Superior temporal gyrus (tissue), 1 donor: ENCODE results near the gene XG.
A peak's percentile ranks its signal among the peaks of the same experiment; 100 is the strongest.
"Not testable (repeated sequence)": the region's sequence is repeated elsewhere in the genome, so short reads cannot be mapped to it uniquely, and the experiment has no call there.

ENCODE experiments used
- DNase-seq: peaks from one replicate; pipeline ENCODE4 v3.0.0-alpha.2; 2016; ENCODE audit errors: extremely low spot score

Gene XG

GRCh38 chrX:2780472-2781225 lies 28.8 kb downstream of the XG start:
- not testable (repeated sequence) for DNase-seq

DNA sequence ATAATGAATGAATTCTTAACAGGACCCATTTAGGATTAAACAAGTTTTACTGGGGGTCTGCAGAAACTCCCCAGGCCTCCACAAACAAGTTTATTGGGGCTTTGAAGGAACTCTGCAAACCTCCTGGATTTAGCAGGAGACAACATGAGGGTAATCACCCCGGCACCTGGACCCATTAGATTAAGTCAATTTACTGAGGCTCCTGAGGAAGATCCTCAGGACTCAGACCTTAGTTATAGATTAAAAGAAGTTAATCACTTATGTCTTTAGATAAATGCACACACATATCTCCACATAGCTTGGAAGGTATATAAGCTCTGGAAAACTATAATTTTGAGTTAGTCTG lies 29.4 kb downstream of the XG start:
- DNase-seq, result no peak

- no peak for DNase-seq
Measured at GRCh38 chrX:2781698-2782097, 29.9 kb downstream of the XG start.

DNA sequence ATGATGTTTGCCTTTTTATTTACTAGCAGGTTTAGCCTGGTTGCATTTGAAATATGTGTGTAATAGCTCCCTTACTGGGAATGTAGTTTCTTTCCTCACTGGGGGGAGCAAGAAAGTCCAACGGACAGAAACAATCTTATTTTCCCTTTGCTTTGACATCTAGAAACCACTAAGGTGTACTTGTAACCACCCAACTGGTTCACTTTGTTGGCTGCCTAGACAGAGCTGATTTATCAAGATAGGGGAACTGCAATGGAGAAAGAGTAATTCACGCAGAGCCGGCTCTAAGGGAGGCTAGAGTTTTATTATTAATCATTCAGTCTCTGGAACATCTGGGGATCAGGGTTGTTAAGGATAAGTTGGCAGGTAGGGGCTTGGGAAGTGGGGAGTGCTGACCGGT lies 30.3 kb downstream of the XG start:
- no peak for DNase-seq

GRCh38 chrX:2782778-2783177 lies 30.9 kb downstream of the XG start:
- DNase-seq, result no peak

DNA sequence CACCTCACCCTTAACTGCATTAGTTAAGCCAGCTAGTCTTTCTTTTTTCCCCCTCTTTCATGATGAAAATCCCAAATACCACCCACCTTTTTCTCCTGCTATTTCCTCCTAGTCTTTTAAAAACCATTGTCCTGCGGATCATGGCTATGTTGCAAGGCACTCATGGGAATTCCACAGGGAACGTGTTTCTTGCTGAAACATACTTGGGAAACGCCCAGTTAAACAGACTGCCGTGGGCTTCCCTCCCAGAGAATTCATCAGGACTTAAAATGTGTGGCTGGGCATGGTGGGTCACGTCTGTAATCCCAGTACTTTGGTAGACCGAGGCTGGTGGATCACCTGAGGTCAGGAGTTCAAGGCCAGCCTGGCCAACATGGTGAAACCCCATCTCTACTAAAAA lies 32.2 kb downstream of the XG start:
- DNase-seq, result no peak

GRCh38 chrX:2785538-2785937 lies 33.7 kb downstream of the XG start:
- no peak for DNase-seq

GRCh38 chrX:2788980-2789379 lies 37.1 kb downstream of the XG start:
- no peak for DNase-seq

DNA sequence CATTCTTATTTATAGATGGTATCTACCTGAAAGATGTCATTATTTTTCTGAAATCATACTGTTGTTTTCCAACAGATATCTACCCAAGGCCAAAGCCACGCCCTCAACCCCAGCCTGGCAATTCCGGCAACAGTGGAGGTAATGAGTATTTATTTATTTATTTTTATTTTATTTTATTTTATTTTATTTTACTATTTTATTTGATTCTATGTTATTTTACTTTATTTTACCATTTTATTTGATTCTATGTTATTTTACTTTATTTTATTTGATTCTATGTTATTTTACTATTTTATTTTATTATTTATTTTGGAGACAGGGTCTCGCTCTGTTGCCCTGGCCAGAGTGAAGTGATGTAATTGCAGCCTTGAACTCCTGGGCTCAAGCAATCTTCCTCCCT lies 37.7 kb downstream of the XG start:
- DNase-seq, result no peak

DNA sequence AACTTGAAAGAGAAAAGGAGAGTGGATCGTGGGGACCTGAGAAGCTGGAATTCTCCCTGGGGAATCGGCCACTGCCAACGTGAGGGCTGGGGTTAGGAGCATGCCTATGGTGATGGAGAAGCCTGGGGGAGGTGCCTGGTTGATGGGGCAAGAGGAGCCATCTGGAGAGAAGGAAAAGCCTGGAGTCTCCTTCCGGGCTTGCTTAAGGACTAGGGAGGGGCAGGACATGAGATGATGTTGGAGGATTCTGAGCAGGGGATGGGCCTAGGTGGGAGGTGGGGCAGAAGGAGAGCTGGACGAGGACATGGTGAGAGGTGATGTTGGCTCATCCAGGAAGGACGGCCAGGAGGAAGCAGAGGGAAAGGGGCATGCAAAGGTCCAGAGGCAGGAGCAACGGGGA lies 41.9 kb downstream of the XG start:
- DNase-seq, result no peak

- DNase-seq, result no peak
Measured at GRCh38 chrX:2794336-2794735, 42.5 kb downstream of the XG start.

- DNase-seq, result not testable (repeated sequence)
Measured at GRCh38 chrX:2796808-2797207, 45.0 kb downstream of the XG start.

DNA sequence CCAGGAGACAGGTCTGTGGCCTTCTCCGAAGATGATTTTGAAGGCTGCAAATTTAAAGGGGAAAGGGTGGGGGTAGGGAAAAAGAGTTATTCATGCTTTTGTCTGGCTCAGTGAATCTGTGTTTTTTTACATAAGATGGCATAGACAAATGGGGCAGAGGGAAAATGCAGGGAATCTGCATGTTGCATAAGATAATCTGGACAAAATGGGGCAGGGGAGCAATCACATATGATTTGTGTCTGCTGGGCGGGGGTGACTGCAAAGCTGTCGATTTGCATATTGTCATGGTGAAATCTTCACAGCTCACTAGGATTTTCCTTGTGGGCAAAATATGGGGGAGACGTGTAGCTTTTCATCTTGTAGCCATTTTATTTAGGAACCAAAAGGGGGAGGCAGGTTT lies 47.5 kb downstream of the XG start:
- DNase-seq, result no peak

DNA sequence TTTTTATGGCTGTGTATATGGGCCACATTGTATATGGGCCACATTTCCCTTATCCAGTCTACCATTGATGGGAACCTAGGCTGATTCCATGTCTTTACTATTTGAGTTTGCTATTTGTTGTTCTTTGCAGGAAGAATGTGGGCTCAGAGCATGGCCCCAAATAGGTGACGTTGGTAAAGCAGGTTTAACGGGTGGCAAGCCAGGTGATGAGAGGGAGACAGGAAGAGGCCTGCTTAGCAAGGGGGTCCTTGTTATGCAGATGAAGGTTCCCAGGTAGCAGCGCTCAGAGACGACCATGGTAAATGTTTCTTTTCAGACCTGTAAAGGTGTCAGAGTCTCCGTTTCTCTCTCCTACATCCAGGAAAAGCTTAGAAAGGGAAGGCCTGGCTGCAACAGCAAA lies 48.1 kb downstream of the XG start:
- DNase-seq, result not testable (repeated sequence)

GRCh38 chrX:2801223-2801622 lies 49.4 kb downstream of the XG start:
- DNase-seq, result no peak

DNA sequence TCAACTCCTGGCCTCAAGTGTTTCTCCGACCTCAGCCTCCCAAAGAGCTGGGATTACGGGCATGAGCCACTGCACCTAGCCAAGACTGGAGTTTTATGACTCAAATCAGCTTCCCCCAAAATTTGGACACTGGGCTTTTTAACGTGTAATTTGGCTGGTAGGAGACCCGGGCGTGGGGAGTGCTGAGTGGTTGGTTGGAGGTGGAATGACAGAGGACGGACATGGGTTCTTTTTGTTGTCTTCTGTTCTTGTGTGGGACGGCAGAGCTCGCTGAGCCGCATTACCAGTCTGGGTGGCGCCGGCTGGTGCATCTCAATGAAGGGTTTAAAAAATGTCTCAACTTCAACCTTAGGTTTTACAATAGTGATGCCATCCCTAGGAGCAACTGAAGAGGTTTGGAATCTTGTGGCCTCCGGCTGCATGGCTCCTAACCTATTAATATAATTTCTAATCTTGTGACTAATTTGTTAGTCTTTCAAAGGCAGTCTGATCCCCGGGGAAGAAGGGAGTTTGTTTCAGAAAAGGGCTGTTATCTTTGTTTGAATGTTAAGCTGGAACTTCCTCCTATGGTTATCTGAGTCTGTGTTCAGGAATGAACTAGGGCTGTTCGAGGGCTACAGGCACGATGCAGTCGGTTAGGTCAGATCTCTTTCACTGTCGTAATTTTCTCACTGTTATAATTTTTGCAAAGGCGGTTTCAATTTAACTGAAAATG lies 50.7 kb downstream of the XG start:
- not testable (repeated sequence) for DNase-seq

- DNase-seq, result not testable (repeated sequence)
Measured at GRCh38 chrX:2803486-2803885, 51.6 kb downstream of the XG start.

DNA sequence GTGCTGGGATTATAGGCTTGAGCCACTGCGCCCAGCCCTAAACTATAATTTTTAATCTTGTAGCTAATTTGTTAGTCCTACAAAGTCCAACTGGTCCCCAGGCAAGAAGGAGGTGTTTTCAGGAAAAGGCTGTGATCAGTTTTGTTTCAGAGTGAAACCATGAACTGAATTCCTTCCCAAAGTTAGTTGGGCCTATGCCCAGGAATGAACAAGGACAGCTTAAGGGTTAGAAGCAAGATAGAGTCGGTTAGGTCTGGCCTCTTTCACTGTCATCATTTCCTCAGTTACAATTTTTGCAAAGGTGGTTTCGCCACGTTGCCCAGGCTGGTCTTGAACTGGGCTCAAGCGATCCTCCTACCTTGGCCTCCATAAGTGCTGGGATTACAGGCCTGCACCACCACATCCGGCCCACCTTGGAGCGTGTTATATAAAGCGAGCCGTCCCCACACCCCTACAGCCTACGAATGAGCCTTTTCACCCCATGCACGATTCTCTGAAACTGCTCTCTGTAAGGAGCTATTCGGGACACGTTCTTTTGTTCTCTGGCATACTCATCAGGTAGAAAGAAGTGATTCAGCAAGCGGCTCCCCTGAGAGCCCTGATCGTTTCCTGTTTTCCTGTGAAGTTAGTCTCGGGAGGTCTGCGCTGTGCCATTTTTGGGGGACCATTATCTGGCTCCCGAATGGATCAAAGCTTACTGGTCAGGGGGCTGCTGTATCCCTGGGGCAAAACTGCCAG lies 52.4 kb downstream of the XG start:
- not testable (repeated sequence) for DNase-seq

DNA sequence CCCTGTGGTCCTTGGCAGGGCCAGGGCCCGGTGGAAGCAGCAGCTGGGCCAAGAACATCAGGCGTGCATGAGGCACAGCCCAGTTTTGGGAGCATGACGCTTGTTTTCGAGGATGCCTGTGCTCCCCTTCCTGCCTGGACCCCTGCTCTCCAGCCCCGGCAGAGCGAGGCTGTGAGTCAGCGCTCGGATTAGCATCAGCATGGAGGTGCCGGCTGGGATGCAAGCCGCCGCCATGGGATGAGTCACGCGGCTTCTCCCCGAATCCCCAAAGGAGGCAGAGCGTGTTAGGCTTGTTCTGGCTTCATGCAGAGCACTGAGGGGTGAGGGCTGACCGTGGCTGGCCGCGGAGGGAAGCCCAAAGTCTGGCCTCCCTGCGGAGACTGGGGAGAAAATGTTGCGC lies 53.0 kb downstream of the XG start:
- DNase-seq, result not testable (repeated sequence)

DNA sequence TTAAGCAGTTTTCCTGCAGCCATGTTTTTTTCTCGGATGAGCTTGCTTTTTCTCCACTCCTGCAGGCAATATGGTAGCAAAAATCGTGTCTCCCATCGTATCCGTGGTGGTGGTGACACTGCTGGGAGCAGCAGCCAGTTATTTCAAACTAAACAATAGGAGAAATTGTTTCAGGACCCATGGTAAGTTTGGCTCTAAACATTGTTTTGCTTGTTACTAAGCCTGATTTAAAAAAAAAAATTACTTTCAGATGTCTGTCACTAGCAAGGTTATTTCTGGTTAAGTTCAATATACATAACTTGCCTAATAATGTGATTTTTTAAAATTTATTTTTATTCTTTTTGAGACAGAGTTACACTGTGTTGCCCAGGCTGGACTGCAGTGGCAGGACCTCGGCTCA lies 59.4 kb downstream of the XG start:
- no peak for DNase-seq

DNA sequence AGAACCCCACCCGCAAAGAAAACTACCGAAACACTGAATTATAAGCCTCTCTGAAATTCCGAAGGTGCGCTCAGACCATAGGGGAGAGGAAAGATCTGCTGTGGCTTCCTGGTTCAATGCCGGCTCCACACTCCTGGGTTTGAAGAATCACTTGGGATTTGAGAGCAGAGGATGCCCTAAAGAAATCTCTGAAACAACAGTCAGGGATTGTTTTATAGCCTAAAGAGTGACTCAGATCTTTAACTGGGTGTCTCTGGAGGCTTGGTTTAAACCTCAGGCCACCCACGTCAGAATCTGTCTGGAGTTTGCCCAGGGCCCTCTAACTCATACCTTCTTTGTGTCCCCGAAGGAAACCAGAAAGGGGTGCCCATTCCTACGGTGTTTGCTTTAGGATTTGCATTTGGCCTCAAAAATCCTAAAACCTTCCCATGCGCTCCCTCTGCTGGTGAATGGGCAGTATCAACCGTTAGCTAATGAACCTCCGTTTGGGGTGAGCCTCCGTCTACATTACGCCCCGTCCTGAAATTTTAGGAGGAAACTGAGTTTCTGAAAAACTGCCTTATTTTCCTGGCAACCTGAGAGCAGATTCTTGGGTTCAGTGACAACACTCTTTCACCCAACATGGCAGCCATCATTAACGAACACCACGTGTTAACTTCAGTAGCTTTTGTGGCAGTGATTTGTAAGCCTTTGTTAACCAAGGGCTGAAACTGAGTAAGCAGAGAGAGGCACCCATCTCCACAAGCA lies 60.5 kb downstream of the XG start:
- peak; percentile 53 for DNase-seq

GRCh38 chrX:2817036-2817435 lies 65.2 kb downstream of the XG start:
- no peak for DNase-seq
